ENCODE data around the gene USP22.

DNA sequence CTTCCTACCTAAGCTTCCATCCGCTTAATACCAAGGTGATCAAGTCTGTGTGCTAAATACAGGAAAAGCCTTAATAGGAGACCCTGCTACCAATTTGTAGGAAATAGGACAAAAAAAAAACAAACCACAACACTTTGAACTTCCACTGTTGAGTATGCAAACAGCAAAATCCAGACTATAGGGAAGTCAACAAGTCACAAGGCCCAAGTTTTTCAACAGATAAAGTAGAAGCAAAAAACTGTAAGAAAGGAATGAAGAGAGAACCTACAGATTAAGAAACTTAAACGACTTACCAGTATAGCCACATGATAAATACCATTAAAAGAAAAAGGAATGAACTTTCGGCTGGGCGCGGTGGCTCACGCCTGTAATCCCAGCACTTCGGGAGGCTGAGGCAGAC is 7.4 kb downstream of the USP22 start:
- no peak for TF ChIP-seq POLR2AphosphoS5 (IDR thresholded peaks at IDR 0.05; ENCODE audit: low read depth, low read length)
- no peak for TF ChIP-seq POLR2A (IDR thresholded peaks at IDR 0.05; ENCODE audit: low read depth, low read length)

Measured in GM12892 (cell line).